ENCODE results near the gene ZNF236.
"Not testable (repeated sequence)": the region's sequence is repeated elsewhere in the genome, so short reads cannot be mapped to it uniquely, and the experiment has no call there.

DNA sequence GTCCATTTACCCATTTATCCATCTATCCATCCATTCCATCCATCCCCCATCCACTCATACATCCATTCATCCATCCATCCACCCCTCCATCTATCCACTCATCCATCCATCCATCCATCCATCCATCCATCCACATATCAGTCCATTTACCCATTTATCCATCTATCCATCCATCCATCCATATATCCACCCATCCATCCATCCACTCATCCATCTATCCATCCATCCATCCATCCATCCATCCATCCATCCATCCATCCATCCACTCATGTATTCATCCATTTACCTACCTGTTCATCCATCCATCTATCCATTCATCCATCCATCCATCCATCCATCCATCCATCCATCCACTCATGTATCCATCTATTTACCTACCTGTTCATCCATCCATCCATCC is 196.3 kb downstream of the ZNF236 start:
- TF ChIP-seq, protein P1, sequence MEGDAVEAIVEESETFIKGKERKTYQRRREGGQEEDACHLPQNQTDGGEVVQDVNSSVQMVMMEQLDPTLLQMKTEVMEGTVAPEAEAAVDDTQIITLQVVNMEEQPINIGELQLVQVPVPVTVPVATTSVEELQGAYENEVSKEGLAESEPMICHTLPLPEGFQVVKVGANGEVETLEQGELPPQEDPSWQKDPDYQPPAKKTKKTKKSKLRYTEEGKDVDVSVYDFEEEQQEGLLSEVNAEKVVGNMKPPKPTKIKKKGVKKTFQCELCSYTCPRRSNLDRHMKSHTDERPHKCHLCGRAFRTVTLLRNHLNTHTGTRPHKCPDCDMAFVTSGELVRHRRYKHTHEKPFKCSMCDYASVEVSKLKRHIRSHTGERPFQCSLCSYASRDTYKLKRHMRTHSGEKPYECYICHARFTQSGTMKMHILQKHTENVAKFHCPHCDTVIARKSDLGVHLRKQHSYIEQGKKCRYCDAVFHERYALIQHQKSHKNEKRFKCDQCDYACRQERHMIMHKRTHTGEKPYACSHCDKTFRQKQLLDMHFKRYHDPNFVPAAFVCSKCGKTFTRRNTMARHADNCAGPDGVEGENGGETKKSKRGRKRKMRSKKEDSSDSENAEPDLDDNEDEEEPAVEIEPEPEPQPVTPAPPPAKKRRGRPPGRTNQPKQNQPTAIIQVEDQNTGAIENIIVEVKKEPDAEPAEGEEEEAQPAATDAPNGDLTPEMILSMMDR (IDR thresholded peaks at IDR 0.05; ENCODE audit: insufficient read depth, low read depth, low read length) = not testable (repeated sequence)
- not testable (repeated sequence) for TF ChIP-seq EZH2 (IDR thresholded peaks at IDR 0.05; ENCODE audit: insufficient read depth, low read length)
